GM21390 (cell line): Measurements from ENCODE around the gene MRAP.

Experiments used
- ATAC-seq: cut with Tn5 transposase; IDR thresholded peaks from one replicate; pipeline ENCODE4 v1.9.1; 2021; ENCODE audit not compliant: unreplicated experiment

Gene MRAP

GRCh38 chr21:32347977-32348376, 49.3 kb downstream of the MRAP start:
- ATAC-seq, result no peak

DNA sequence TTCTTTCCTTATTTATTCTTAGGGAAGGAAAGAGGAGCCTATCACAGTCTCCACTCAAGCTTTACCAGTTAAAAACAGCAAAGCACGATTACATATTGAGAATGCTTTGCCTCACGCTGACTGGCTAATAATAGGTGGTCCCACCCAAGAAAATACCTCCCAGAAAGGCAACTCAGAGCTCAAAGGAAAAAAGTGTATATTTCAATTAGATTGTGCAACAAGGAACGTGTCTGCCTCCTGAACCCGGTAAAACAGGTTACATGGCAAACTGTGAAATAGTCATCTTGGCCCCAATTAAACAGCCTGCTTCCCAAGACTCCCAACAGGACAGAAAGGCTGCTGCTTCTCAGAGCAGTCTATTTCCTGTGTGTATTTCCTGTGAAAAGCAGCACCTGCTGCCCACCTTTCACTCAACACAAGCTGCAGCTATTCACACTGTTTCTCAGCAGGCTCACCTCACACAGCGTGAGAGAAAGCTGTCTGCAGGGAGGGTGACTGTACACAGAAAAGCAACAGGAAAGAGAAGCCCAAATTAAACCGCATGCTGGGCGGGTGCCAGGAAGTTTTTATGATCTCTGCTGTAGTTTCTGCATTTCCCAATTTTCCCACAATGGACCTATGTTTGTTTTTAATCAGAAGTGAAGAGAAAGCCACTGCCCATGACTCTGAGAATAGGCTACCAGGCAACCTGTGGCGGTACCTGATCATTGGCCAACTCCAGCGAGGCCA, 50.1 kb downstream of the MRAP start:
- ATAC-seq, result no peak

- ATAC-seq, result no peak
Measured at GRCh38 chr21:32349333-32349944, 50.8 kb downstream of the MRAP start.

- ATAC-seq, result no peak
Measured at GRCh38 chr21:32350211-32350980, 51.7 kb downstream of the MRAP start.

DNA sequence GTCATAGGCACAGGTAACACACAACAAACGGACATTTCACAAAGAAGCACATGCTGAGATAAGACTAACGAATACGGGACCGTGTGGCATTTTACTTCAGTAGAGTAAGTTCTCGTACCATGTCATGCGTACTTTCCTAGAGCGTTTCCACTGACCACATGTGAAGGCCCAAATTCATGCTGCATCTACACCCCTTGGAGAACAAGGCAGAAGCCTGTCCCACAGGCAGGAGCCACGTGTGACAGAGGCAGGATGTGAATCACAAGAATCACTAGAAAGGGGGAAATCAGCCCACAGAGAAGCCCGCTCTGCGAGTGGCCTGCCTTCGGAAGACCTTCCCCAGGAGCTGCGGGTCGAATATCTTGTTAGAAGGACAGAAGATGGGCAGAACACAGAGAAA, 52.3 kb downstream of the MRAP start:
- no peak for ATAC-seq

GRCh38 chr21:32351428-32351827, 52.8 kb downstream of the MRAP start:
- no peak for ATAC-seq

GRCh38 chr21:32352526-32352925, 53.9 kb downstream of the MRAP start:
- ATAC-seq, result no peak

- ATAC-seq, result no peak
Measured at GRCh38 chr21:32353002-32353711, 54.5 kb downstream of the MRAP start.

- ATAC-seq, result no peak
Measured at GRCh38 chr21:32356874-32357395, 58.3 kb downstream of the MRAP start.

DNA sequence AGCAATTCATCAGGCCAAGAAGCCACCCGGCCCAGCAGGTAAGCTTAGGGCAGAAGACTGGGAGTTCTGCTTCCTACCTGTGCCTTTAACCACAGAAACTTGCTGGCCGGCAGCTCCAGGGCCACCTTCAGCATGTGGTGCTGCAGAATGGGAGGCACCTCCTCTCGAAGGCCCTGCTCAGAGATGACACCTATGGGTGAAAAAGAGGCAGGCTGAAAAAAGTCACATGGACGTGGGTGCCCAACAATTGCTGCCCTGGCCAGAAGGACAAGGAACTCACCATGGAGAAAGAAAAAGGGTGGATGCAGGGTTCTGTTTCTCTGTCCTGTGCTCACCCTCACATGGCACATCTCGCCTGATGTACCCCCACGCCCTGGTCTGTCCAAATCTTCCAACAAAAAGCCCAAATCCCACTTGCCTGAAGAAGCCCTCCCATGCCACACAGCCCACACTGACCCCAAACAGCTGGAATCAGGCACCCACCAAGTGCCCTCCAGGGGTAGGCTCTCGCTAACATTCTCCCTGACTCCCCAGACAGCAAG, 61.1 kb downstream of the MRAP start:
- ATAC-seq, result no peak

GRCh38 chr21:32360401-32360975, 61.8 kb downstream of the MRAP start:
- ATAC-seq, result no peak
